GM12878 (cell line): Measurements from ENCODE around the gene NLRP6. TPM values are rescaled to one million over a fixed set of nuclear protein-coding genes. Genes with fewer than 3 reads are reported as not detected.

Experiments
- ATF2 ChIP-seq: IDR thresholded peaks from 2 replicates; pipeline ENCODE4 v1.6.1; 2012; ENCODE audit warnings: low read length, inconsistent platforms
- CBX5 ChIP-seq: sonication (generic); IDR thresholded peaks from 2 replicates; pipeline ENCODE4 v1.6.1; 2016; ENCODE audit warnings: low read depth, moderate library complexity, mild to moderate bottlenecking, inconsistent platforms
- E2F4 ChIP-seq: IDR thresholded peaks from 2 replicates; pipeline ENCODE4 v1.6.1; 2012; ENCODE audit warnings: low read depth, low read length, improper control_type of control experiment
- EGR1 ChIP-seq, 2 experiments: IDR thresholded peaks; 1 replicate in 1 of 2; 2 replicates in 1 of 2; pipeline ENCODE4 v1.6.1; 2011 to 2012; ENCODE audit warnings: low read depth in 2 of 2, low read length in 2 of 2, borderline replicate concordance in 1 of 2, mild to moderate bottlenecking in 1 of 2, moderate library complexity in 1 of 2
- ESRRA ChIP-seq: IDR thresholded peaks from 2 replicates; pipeline ENCODE4 v1.6.1; 2012; ENCODE audit warnings: mild to moderate bottlenecking, low read length, improper control_type of control experiment
- NRF1 ChIP-seq: conservative IDR thresholded peaks from 2 replicates; pipeline ENCODE4 v1.6.1; 2011; ENCODE audit warnings: mild to moderate bottlenecking, low read depth, low read length, improper control_type of control experiment
- RCOR1 ChIP-seq: conservative IDR thresholded peaks from 2 replicates; pipeline ENCODE4 v1.6.1; 2012; ENCODE audit warnings: low read depth, low read length, improper control_type of control experiment
- SPI1 ChIP-seq: IDR thresholded peaks from 2 replicates; pipeline ENCODE4 v1.6.1; 2011; ENCODE audit warnings: low read depth, mild to moderate bottlenecking, low read length, moderate library complexity, borderline replicate concordance; ENCODE audit not compliant: insufficient read depth
- TBL1XR1 ChIP-seq: IDR thresholded peaks from 2 replicates; pipeline ENCODE4 v1.6.1; 2012; ENCODE audit warnings: low read depth, low read length, improper control_type of control experiment
- ZBTB4 ChIP-seq: fragments of 450-650 bp; formaldehyde crosslinking; IDR thresholded peaks from 2 replicates; pipeline ENCODE4 v1.4.0; 2022; ENCODE audit warnings: mild to moderate bottlenecking, moderate library complexity
- ZBTB40 ChIP-seq: fragments of 450-650 bp; IDR thresholded peaks from 2 replicates; pipeline ENCODE4 v1.6.1; 2016; ENCODE audit warnings: mild to moderate bottlenecking, moderate library complexity, borderline replicate concordance
- ZNF622 ChIP-seq: fragments of 450-650 bp; IDR thresholded peaks from 2 replicates; pipeline ENCODE4 v1.6.1; 2017; ENCODE audit warnings: mild to moderate bottlenecking, inconsistent platforms
- ZZZ3 ChIP-seq: IDR thresholded peaks from 2 replicates; pipeline ENCODE4 v1.6.1; 2011; ENCODE audit warnings: low read depth; ENCODE audit not compliant: control insufficient read depth, insufficient read length
- polyA plus RNA-seq, 11 experiments: library from polyadenylated mRNA; depleted of rRNA in 4 of 11; unstranded in 6 of 11; stranded (reverse) in 5 of 11; fragments of >200 nt; fragmentation: Nextera tagmentation in 4 of 11; fragmentation: Illumina TruSeq in 1 of 11; extraction: Ambion mirVana in 4 of 11; extraction: Trizol in 1 of 11; gene quantifications; 1 replicate in 1 of 11; 2 replicates in 10 of 11; pipeline versions ENCODE4 v1.2.1 to v1.2.3, GENCODE V29; 2011 to 2016; ENCODE audit warnings: inconsistent platforms in 2 of 11, missing spikeins in 2 of 11, low read depth in 1 of 11
- total RNA-seq, 4 experiments: library from RNA; depleted of rRNA in 3 of 4; stranded (reverse); fragments of >200 nt in 3 of 4; fragmentation: Illumina TruSeq in 1 of 4; extraction: Trizol in 1 of 4; gene quantifications; 2 replicates each; pipeline versions ENCODE4 v1.2.1 to v1.2.3, GENCODE V29; 2013 to 2021
- TF ChIP-seq, protein P1 (sequence below): fragments of 450-650 bp; IDR thresholded peaks from 2 replicates; pipeline ENCODE4 v1.6.1; 2017; ENCODE audit warnings: mild to moderate bottlenecking, moderate library complexity

The NLRP6 gene
- total and polyA plus RNA-seq, 10 of the 15 experiments (the other 5 are each of a cell fraction or from before 2014, with no cell fraction given), result 0.03 to 0.11 TPM; not detected in 8

DNA sequence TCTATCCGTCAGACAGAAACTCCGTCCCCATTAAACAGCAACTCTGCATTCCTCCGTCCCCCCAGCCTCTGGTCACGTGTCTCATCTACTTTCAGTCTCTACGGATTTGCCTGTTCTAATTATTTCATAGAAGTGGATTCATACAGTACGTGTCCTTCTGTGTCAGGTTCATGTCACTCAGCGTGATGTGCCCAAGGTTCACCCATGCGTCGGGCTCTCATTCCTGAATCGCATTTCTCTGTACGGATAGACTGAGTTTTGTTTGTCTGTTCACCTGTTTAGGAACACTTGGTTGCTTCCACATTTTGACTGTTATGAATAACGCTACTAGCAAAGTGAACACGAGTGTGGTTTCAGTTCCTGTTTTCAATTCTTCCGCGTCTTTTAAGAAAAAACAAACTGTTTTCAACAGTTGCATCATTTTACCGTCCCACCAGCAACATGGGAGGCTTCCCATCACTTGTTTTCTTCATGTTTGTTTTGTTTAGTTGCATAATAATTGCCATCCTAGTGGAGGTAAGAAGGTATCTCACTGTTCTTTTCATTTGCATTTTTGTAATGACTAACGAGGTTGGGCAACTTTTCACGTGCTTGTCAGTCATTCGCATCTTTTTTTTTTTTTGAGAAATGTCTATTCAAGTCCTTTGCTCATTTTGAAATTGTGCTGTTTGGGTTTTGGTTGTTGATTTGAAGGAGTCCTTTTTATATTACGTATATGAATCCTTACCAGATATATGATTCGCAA lies 8.9 kb upstream of the NLRP6 start (continued):
- TF ChIP-seq ZBTB4 (CRISPR knock-in tag), result no peak
- no peak for TF ChIP-seq E2F4
- TF ChIP-seq ESRRA, result no peak
- TF ChIP-seq ZBTB40, result no peak; the same call in 1 of the 2 replicates
- peak; percentile 81; the same call in 1 of the 2 replicates for TF ChIP-seq CBX5
- TF ChIP-seq ATF2, result peak; percentile 93
- TF ChIP-seq ZNF622, result no peak
- TF ChIP-seq NRF1, result no peak
- TF ChIP-seq, protein P1, sequence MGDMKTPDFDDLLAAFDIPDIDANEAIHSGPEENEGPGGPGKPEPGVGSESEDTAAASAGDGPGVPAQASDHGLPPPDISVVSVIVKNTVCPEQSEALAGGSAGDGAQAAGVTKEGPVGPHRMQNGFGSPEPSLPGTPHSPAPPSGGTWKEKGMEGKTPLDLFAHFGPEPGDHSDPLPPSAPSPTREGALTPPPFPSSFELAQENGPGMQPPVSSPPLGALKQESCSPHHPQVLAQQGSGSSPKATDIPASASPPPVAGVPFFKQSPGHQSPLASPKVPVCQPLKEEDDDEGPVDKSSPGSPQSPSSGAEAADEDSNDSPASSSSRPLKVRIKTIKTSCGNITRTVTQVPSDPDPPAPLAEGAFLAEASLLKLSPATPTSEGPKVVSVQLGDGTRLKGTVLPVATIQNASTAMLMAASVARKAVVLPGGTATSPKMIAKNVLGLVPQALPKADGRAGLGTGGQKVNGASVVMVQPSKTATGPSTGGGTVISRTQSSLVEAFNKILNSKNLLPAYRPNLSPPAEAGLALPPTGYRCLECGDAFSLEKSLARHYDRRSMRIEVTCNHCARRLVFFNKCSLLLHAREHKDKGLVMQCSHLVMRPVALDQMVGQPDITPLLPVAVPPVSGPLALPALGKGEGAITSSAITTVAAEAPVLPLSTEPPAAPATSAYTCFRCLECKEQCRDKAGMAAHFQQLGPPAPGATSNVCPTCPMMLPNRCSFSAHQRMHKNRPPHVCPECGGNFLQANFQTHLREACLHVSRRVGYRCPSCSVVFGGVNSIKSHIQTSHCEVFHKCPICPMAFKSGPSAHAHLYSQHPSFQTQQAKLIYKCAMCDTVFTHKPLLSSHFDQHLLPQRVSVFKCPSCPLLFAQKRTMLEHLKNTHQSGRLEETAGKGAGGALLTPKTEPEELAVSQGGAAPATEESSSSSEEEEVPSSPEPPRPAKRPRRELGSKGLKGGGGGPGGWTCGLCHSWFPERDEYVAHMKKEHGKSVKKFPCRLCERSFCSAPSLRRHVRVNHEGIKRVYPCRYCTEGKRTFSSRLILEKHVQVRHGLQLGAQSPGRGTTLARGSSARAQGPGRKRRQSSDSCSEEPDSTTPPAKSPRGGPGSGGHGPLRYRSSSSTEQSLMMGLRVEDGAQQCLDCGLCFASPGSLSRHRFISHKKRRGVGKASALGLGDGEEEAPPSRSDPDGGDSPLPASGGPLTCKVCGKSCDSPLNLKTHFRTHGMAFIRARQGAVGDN, result no peak; the same call in 1 of the 2 replicates
- TF ChIP-seq SPI1, result peak; percentile 100
- peak; percentile 71; the same call in 1 of the 2 replicates for TF ChIP-seq TBL1XR1
- TF ChIP-seq EGR1 (IDR thresholded peaks at IDR 0.05; ENCODE audit: borderline replicate concordance in 1 of 2, low read depth in 2 of 2, low read length in 2 of 2), result no peak
- 0 out of 2 replicates have a peak, but pooled peaks have one; percentile 82 for TF ChIP-seq RCOR1
- no peak for TF ChIP-seq ZZZ3
